Measurements from ENCODE around the gene HLA-F. TPM values are rescaled to one million over a fixed set of nuclear protein-coding genes. Genes with fewer than 3 reads are reported as not detected.

HLA-F gene
- total RNA-seq, 1 donor, result 30.4 TPM

DNA sequence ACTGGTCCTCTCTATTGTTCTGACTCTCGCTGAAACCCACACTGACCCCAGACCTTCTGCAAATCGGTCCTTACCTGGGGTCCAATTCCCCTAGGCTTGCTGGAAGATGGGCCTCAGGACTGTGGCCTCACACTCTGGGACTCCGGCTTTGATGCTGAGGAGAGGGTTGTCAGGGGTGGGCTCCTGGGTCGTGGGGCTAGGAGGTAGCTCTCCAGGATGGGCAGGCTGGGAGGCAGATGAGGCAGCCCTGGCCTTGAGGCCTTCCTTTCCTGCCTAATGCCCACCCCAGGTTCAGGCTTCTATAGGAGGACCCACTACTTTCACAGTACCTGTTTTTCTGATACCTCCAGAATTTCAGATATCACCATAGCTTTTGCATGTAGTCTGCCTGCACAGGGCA, 21.4 kb downstream of the HLA-F start:
- Histone ChIP-seq H3K4me2 (ENCODE audit: insufficient read depth, low read length) (no peak overlapping the region), H3K9me3 (ENCODE audit: low read depth, low read length) (no peaks in the 10 kb centered on the region), H3K27me3 (ENCODE audit: insufficient read depth, low read length) (no peaks in the 10 kb centered on the region), H2AFZ (ENCODE audit: low read length) (no peak overlapping the region), H3K36me3 (ENCODE audit: insufficient read depth, low read length) (no peaks in the 10 kb centered on the region), H4K20me1 (ENCODE audit: insufficient read depth, low read length) (peaks cover 2% of the 10 kb centered on the region), H3K27ac (ENCODE audit: low read depth, low read length) (no peak overlapping the region), H3K4me3 (ENCODE audit: insufficient read depth, low read length) (no peak overlapping the region), H3K79me2 (ENCODE audit: insufficient read depth, low read length) (no peaks in the 10 kb centered on the region), H3K4me1 (ENCODE audit: insufficient read depth, low read length) (no peaks in the 10 kb centered on the region)
- no peak for DNase-seq (ENCODE audit: insufficient read length, low spot score, missing footprints)
- TF ChIP-seq, protein P1, sequence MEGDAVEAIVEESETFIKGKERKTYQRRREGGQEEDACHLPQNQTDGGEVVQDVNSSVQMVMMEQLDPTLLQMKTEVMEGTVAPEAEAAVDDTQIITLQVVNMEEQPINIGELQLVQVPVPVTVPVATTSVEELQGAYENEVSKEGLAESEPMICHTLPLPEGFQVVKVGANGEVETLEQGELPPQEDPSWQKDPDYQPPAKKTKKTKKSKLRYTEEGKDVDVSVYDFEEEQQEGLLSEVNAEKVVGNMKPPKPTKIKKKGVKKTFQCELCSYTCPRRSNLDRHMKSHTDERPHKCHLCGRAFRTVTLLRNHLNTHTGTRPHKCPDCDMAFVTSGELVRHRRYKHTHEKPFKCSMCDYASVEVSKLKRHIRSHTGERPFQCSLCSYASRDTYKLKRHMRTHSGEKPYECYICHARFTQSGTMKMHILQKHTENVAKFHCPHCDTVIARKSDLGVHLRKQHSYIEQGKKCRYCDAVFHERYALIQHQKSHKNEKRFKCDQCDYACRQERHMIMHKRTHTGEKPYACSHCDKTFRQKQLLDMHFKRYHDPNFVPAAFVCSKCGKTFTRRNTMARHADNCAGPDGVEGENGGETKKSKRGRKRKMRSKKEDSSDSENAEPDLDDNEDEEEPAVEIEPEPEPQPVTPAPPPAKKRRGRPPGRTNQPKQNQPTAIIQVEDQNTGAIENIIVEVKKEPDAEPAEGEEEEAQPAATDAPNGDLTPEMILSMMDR (IDR thresholded peaks at IDR 0.05; ENCODE audit: extremely low read depth, low read depth, low read length), result no peak

DNA sequence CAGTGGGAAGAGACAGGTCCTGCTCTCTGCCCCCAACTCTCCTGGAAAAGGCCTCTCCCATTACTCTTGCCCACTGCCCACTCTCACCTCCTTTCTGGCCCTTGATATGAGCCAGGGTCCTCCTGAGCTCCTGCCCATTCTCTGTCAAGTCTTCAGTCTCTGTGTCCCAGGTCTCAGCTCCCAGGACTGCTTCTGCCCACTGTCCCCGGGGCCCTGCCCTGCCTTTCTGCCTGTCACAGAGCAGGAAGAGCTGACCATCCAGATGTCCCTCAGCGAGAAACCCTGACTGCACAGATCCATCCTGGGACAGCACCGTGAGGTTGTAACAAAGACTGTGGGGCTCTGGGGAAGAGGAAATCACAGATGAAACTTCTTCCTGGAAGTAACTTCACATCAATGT, 22.2 kb downstream of the HLA-F start:
- TF ChIP-seq, protein P1 (IDR thresholded peaks at IDR 0.05; ENCODE audit: extremely low read depth, low read depth, low read length), result no peak
- Histone ChIP-seq H3K4me3 (ENCODE audit: insufficient read depth, low read length) (no peak overlapping the region), H3K27me3 (ENCODE audit: insufficient read depth, low read length) (no peaks in the 10 kb centered on the region), H4K20me1 (ENCODE audit: insufficient read depth, low read length) (peaks cover 2% of the 10 kb centered on the region), H3K36me3 (ENCODE audit: insufficient read depth, low read length) (no peaks in the 10 kb centered on the region), H3K27ac (ENCODE audit: low read depth, low read length) (no peak overlapping the region), H2AFZ (ENCODE audit: low read length) (no peak overlapping the region), H3K4me2 (ENCODE audit: insufficient read depth, low read length) (no peak overlapping the region), H3K79me2 (ENCODE audit: insufficient read depth, low read length) (no peaks in the 10 kb centered on the region), H3K4me1 (ENCODE audit: insufficient read depth, low read length) (no peaks in the 10 kb centered on the region), H3K9me3 (ENCODE audit: low read depth, low read length) (no peaks in the 10 kb centered on the region)
- DNase-seq (ENCODE audit: insufficient read length, low spot score, missing footprints), result no peak

DNA sequence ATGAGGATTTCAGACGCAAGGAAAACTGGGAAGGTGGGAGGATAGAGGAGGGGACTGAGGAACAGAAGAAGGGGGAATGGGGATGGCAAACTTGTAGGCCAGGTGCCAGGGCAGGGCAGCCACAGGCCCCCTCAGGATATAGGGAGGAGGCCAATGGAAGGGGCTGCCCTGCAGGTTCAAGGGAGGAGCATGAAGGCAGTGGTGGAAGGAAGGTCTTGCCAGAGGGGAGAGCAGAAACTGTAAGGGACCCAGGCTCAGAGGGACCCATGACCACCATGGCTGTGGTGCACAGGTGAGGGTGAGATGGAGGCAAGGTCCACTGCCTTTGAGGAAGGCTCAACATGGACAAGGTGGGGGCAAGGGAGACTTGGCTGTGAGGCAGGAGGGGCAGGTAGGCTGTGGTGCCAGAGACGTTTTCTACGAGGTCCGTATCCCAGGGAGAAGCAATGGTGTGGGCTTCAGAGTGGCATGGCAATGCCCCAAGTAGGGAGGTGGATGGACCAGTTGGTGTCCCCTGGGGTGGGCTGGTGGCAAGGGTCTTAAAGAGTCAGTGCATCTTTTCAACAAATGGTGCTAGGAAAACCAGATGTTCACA, 22.7 kb downstream of the HLA-F start:
- H3K79me2 ChIP-seq (ENCODE audit: insufficient read depth, low read length), result no peaks in the 10 kb centered on the region
- TF ChIP-seq, protein P1 (IDR thresholded peaks at IDR 0.05; ENCODE audit: extremely low read depth, low read depth, low read length), result no peak
- H2AFZ ChIP-seq (ENCODE audit: low read length), result no peak overlapping the region
- no peaks in the 10 kb centered on the region for H3K4me1 ChIP-seq (ENCODE audit: insufficient read depth, low read length)
- H3K9me3 ChIP-seq (ENCODE audit: low read depth, low read length), result no peaks in the 10 kb centered on the region
- DNase-seq (ENCODE audit: insufficient read length, low spot score, missing footprints), result no peak
- H3K27ac ChIP-seq (ENCODE audit: low read depth, low read length), result no peak overlapping the region
- H3K4me2 ChIP-seq (ENCODE audit: insufficient read depth, low read length), result no peak overlapping the region
- no peaks in the 10 kb centered on the region for H3K36me3 ChIP-seq (ENCODE audit: insufficient read depth, low read length)
- no peaks in the 10 kb centered on the region for H3K27me3 ChIP-seq (ENCODE audit: insufficient read depth, low read length)
- no peak overlapping the region for H3K4me3 ChIP-seq (ENCODE audit: insufficient read depth, low read length)
- peaks cover 2% of the 10 kb centered on the region for H4K20me1 ChIP-seq (ENCODE audit: insufficient read depth, low read length)

DNA sequence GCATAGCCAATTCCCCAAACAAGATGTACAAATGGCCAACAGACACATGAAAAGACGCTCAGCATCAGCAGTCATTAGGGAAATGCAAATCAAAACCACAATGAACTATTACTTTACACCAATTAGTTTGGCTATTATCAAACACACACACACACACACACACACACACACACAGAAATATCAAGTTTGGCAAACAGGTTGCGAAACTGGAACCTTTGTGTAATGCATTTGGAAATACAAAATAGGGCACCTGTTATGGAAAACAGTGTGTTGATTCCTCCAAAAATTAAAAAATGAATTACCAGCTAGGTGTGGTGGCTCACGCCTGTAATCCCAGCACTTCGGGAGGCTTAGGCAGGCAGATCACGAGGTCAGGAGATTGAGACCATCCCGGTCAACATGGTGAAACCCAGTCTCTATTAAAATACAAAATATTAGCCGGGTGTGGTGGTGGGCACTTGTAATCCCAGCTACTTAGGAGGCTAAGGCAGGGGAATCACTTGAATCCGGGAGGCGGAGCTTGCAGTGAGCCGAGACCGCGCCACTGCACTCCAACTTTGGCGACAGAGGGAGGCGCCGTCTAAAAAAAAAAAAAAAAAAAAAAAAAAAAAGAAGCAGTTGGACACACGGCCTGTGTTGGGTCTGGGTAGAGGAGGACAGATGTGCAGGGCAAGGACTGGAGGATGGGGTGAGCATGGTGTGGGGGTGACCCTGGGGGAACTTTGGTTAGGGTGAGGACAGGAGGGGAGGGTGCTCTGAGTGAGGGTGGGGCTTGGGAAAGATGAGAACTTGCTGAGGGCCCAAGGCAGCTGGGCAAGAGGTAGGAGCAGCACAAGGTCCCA, 23.8 kb downstream of the HLA-F start:
- Histone ChIP-seq H3K4me1 (ENCODE audit: insufficient read depth, low read length) (peaks cover 3% of the 10 kb centered on the region), H3K27me3 (ENCODE audit: insufficient read depth, low read length) (no peaks in the 10 kb centered on the region), H3K36me3 (ENCODE audit: insufficient read depth, low read length) (no peaks in the 10 kb centered on the region), H4K20me1 (ENCODE audit: insufficient read depth, low read length) (peaks cover under 1% of the 10 kb centered on the region), H3K4me3 (ENCODE audit: insufficient read depth, low read length) (no peak overlapping the region), H3K4me2 (ENCODE audit: insufficient read depth, low read length) (no peak overlapping the region), H3K27ac (ENCODE audit: low read depth, low read length) (no peak overlapping the region), H3K79me2 (ENCODE audit: insufficient read depth, low read length) (no peaks in the 10 kb centered on the region), H2AFZ (ENCODE audit: low read length) (no peak overlapping the region), H3K9me3 (ENCODE audit: low read depth, low read length) (no peaks in the 10 kb centered on the region)
- TF ChIP-seq, protein P1 (IDR thresholded peaks at IDR 0.05; ENCODE audit: extremely low read depth, low read depth, low read length), result no peak
- peak; percentile 77 for DNase-seq (ENCODE audit: insufficient read length, low spot score, missing footprints)

Data from osteoblast (primary cell).